Islet precursor cell (in vitro differentiated cells): ENCODE measurements around the gene UBL3.

Experiments used
- DNase-seq: peaks from one replicate; pipeline ENCODE4 v3.0.0-alpha.2; 2018

The UBL3 gene, protein sequence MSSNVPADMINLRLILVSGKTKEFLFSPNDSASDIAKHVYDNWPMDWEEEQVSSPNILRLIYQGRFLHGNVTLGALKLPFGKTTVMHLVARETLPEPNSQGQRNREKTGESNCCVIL

GRCh38 chr13:29850213-29850898, at the start of gene UBL3:
Gene UBL3, minus strand, starts transcription at chr13:29850617. Its CDS starts 1,079 bp downstream, at chr13:29849538.
- peak; percentile 99 for DNase-seq

- no peak for DNase-seq
These were observed 46.7 kb upstream of the UBL3 start for GRCh38 chr13:29897102-29897501.

DNA sequence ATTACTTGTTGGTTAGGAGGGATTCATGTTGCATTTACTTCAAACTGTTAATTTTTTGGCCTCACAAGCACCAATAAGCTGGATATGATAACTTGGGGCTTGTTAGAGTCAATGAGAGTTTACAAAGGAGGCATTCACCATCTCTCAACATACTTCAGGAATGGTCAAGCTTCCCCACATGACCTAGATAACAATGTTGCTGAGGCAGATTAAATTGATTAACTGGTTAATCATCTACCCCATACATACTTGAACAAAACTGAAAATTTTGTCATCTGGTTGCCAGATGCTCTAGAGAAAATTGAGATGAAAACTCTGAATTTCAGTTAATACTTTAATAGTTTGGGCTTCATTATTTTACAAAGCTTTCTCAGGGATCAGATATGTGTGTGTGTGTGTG, 43.0 kb upstream of the UBL3 start:
- DNase-seq: no peak

DNA sequence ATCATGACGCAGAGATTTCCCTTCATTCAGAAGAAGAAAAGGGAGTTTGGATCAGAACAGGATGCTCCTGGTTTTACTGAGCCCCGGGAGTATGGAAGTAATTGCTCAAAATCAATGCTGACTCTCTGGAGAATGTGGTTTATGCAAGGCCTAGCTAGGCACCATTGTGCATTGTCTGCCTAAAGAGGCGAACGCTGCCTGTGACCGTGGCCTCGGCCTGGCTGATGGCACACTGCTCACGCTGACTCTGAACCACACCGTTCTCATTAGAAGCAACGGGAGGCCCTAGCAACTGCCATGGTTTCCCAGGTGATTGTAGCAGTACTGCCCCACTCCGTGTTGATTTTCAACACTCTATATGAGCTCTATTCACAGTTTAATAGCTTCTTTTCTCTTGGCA, 41.7 kb upstream of the UBL3 start:
- DNase-seq: no peak

DNA sequence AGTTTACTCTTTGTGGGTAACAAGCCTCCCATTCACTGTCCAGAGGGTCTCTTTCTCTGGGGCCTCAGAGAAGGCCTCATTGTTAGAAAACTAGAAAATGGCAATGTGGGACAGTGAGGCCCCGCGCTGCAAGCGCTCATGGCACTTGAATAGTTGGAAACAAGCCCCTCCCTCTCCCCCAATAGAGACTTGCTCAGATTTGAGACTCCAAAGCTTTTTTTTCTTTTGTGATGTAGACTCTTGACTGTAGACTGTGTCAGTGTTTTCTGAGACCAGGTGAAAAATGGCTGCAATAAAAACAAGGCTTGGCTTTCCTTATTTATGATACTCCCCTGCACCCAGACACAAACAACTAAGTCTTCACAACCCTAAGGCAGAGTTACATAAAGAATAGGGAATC, 38.7 kb upstream of the UBL3 start:
- DNase-seq: no peak

- no peak for DNase-seq
These were observed 37.9 kb upstream of the UBL3 start for GRCh38 chr13:29888306-29888705.

GRCh38 chr13:29887686-29888085, 37.3 kb upstream of the UBL3 start:
- DNase-seq: peak; percentile 72

GRCh38 chr13:29887030-29887557, 36.7 kb upstream of the UBL3 start:
- peak; percentile 57 for DNase-seq

- DNase-seq: no peak
These were observed 36.0 kb upstream of the UBL3 start for GRCh38 chr13:29886446-29886845.

DNA sequence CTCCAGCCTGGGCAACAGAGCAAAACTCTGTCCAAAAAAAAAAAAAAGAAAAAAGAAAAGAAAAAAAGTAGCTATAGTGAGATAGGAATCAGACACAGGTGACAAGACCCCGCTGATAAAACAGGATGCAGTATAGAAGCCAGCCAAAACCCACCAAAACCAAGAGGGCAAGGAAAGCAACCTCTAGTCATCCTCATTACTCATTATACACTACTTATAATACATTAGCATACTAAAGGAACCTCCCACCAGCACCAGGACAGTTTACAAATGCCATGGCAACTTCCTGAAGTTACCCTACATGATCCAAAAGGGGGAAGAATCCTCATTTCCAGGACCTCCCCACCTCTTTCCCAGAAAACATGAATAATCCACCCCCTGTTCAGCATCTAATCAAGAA, 35.6 kb upstream of the UBL3 start:
- DNase-seq: no peak

GRCh38 chr13:29884671-29885430, 34.4 kb upstream of the UBL3 start:
- no peak for DNase-seq

- peak; percentile 75 for DNase-seq
These were observed 33.6 kb upstream of the UBL3 start for GRCh38 chr13:29883941-29884518.

DNA sequence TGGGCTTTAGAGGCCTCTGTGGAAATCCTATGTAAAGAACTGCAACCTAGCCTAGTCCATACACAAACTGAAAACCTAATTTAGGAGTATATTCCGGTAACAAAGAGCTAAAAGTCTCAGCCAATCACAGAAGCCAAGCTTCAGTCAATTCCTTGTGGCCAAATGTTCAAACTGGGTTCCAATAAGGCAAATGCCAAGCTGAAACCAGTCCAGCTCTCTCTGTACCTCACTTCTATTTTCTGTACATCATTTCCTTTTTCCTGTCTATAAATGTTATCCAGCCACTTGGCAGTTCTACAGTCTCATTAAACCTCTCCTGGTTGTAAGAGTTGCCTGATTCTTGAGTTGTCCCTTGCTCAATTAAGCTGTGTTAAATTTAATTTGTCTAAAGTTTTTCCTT, 31.7 kb upstream of the UBL3 start:
- DNase-seq: no peak

GRCh38 chr13:29878101-29878500, 27.7 kb upstream of the UBL3 start:
- no peak for DNase-seq

- no peak for DNase-seq
These were observed 27.1 kb upstream of the UBL3 start for GRCh38 chr13:29877456-29878078.

DNA sequence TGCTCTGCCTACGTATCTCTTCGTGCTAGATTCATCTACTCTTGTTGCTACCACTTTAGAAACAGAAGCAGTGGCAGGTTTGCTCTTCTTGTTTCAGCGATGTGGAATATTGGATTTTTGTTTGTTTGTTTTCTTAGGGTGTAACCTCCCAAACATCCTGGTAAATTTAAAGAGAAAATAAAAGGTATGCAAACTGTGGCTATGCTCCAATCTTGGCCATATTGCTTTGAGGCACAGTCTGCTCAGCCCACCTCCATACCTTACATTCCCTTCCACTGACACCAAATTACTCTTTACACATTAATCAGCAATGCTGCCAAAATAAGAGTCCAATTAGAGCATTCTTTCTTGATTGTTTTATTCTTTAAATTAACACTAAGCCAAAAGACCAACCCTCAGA, 25.2 kb upstream of the UBL3 start:
- DNase-seq: no peak

DNA sequence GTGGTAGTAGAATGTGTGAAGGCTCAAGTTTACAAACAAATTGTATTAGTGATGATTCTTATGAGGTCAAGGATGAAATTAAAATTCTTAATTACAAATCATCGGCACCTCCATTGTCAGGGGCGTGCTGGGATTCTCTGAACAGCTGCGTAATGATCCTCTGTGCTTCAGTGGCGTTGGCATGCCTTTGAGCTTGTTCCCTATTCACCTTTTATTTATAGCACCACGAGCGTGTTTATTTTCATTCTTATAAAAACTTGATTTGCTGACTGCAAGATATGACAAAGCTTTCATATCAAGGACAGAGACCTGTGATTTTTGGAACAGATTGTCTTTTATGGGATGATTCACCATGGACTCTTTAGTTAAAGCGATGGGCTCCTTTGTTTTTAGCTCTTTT, 18.2 kb upstream of the UBL3 start:
- no peak for DNase-seq

GRCh38 chr13:29865934-29866333, 15.5 kb upstream of the UBL3 start:
- DNase-seq: no peak

DNA sequence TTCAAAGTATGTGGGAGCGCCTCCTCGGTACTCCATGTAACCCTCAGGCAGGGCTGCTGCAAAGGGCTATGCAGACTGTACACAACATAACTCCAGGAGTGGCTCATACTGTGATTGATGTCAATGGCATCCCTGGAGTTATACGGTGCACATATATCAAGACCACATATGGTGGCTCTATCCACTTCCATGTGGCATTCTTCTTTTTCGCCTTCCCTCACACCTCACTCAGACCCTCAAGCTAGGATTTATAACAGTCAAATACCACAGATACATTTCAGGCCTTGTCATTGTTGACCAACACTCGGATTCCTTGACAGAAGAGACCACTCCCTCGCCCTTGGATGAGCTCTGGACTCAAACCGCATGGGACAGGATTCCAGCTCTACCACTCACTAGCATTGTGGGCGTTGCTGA, 11.3 kb upstream of the UBL3 start:
- DNase-seq: peak; percentile 89

DNA sequence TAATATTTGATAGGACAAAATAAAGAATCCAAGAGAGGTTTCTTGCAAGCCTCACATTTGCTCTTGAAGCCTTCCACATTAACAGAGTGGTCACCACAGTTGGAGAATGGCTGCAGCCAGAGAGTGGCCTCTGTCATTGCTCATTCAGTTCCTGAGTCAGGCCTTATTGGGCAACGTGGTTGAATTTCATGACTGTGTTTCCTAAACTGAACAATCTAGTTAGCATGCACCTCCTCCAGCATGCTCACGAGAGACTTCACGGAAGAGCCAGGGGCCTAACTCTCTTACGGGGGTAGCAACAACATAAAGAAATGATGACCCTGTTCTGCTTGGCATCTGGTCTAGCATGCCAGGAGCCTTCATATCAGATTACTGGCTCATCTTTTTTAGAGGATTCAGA, 9.6 kb upstream of the UBL3 start:
- DNase-seq: no peak

DNA sequence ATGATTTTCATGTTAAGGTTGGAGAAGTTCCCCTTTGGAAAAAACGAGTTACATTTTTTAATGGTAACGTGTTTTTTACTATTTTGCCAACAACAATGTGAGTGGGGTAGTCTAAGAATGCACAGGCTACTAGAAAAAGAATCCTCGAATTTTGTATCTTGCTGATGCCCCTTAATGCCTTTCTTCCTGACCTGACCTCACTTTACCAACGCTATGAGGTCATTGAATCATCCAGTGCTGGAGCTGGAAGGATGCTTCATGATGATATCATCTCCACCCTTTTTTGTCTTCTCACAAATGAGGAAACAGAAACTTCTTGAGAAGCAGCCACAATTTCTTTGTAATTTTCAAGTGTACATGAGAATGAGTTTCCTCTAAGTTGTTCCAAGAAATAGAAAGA, 8.2 kb upstream of the UBL3 start:
- no peak for DNase-seq

DNA sequence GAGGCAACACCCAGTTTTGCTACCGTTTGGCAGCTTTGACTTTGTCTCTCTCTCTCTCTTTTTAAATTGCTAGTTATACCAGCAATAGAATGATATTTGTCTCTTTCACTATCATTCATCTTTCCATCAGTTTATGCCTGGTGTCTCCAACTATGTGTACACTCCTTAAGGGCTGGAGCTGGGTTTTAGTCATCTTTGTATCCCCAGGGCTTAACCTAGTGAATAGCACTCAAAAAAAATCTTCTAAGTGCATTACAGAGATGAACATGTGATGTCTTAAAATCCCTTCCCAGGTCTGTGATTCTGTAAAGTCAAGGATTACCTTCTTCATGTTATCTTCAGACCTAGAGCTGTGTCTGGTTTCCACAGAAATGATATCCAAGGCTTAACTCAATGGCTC, 7.8 kb upstream of the UBL3 start:
- no peak for DNase-seq

GRCh38 chr13:29857085-29857484, 6.7 kb upstream of the UBL3 start:
- no peak for DNase-seq
